GM21367 (cell line): Measurements from ENCODE around the gene TLR2.

ENCODE experiments used
- ATAC-seq: cut with Tn5 transposase; IDR thresholded peaks from one replicate; pipeline ENCODE4 v1.9.1; 2021; ENCODE audit not compliant: unreplicated experiment

Gene TLR2

DNA sequence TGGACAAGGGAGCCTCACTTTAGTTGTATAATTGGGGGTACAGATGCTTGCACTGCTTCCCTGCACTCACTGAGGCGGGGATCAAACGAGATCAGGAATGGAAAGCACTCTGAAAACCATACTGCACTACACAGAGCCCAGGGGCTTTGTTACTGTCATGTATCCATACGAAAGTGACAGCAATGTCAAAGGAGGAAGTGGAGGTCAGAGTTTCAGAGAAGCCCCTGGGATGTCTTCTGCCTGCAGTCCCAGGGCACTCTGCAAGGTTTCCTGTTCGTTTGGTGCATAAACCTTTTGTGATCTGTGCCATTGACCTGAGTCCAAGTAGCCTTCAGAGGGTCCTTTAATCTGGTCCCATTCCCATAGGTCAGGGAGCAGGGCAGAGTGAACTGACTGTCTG is 44.6 kb downstream of the TLR2 start:
- ATAC-seq = peak; percentile 59

- ATAC-seq = no peak
Measured at GRCh38 chr4:153729895-153730294, 45.8 kb downstream of the TLR2 start.

DNA sequence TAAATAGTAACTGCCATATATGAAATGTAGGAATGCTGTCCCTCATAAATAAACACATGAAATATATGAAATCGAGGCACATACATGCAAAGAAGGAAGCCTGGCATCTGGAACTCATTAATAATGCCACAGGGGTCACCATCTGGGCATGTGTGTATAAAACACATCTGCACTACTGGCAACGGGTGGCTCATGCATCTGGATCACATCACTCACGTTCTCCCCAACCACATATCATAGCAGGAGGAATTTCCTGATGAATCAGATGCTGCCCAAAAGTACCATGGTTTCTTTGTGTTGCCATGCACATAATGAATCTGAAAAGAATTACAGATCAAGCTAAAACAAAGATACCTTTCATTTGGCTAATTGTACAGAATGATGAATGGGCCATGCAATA is 47.2 kb downstream of the TLR2 start:
- ATAC-seq = no peak

GRCh38 chr4:153733751-153734448 is 49.8 kb downstream of the TLR2 start:
- ATAC-seq = peak; percentile 43

GRCh38 chr4:153735906-153736461 is 51.9 kb downstream of the TLR2 start:
- ATAC-seq = no peak

DNA sequence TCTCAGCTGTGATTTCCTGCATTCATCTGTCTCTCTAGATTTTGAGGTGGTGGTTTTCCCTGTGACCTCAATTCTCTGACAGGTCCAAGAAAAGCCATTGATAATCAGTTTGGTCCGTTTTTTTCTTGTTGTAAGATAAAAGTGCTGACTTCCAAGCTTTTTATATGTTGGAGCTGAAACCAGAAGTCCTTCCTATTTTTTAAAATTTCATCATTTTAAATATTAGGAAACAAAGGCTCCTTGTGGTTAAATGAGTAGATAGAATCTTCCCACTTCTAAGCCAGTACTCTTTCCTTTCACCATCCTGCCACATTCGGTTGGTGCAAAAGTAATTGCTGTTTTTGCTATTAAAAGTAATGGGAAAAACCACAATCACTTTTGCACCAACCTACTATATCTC is 57.5 kb downstream of the TLR2 start:
- ATAC-seq = no peak

DNA sequence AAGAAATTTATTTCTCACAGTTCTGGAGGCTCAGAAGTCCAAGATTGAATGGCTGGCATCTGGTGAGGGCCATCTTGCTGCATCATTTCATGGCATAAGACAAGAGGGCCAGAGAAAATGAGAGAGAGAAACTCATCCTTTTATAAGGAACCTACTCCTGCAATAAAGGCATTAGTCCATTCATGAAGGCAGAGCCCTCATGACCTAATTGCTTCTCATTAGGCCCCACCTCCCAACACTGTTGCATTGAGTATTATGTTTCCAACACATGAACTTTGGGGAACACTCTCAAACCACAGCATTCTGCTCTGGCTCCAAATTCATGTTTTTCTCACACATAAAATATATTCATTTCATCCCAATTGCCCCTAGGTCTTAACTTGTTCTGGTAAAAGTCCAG is 61.6 kb downstream of the TLR2 start:
- no peak for ATAC-seq

- ATAC-seq = no peak
Measured at GRCh38 chr4:153747406-153747955, 63.4 kb downstream of the TLR2 start.

DNA sequence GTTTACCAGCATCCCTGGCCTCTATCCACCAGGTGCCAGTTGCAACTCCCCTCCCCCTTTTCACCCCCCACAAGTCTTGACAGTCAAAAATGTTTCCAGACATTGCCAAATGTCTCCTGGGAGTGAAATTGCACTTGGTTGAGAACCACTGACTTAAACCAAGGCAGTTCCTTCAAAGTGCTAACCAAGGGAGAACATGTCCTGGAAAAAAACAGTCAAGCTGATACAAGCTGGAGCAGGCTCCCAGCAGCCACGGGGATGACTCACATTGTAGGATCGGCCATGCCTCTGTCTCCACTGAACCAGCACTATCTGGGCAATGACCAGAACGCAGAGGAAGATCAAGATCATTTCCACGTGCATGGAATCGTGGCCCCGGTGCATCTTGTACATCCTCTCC is 64.3 kb downstream of the TLR2 start:
- ATAC-seq = no peak

DNA sequence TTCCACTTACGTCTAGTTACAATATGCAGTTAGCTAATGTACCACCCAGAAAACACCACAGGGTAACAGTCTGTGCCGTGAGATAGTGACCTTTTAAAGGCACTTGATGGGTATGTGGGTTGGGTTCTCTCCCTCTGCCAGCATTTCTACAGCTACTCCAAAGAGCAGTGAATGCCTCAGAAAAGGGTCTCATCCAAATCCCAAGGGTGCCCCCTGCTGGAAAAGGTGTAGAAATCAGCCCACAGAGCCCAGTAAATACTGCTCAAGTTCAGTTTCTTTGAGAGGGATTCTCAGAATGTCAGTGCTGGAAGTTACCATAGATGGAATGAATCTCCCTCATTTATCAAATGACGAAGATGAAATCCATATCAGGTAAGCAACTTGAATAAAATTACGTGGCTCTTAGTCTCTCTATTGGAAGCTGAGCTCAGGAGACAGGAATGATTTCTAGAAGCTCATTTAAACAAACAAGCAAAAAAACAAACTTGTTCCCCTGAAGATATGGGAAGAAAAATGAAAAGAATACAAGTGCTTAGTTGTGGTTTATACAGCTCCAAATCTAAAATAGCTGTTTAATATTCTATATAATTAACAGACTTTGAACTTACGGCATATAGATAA is 66.2 kb downstream of the TLR2 start:
- peak; percentile 73 for ATAC-seq

- ATAC-seq = no peak
Measured at GRCh38 chr4:153755186-153755585, 71.1 kb downstream of the TLR2 start.
